NCI-H2227 (cell line): ENCODE measurements around the gene HIPK1.

ENCODE experiments used
- DNase-seq: peaks from one replicate; lab custom pipeline; 2025; ENCODE audit not compliant: unreplicated experiment; lab: John Stamatoyannopoulos, UW

The HIPK1 gene

GRCh38 chr1:113928941-113929749 lies at the start of gene HIPK1:
HIPK1 (plus strand) TSS chr1:113929324.
- peak; percentile 96 for DNase-seq

- no peak for DNase-seq
Measured at GRCh38 chr1:113879739-113880038, 49.4 kb upstream of the HIPK1 start.

- no peak for DNase-seq
Measured at GRCh38 chr1:113881661-113882060, 47.5 kb upstream of the HIPK1 start.

- no peak for DNase-seq
Measured at GRCh38 chr1:113886417-113887401, 42.4 kb upstream of the HIPK1 start.

- DNase-seq: no peak
Measured at GRCh38 chr1:113887402-113888175, 41.5 kb upstream of the HIPK1 start, which contains the start of gene BCL2L15. BCL2L15 (minus strand) TSS chr1:113887581; CDS start chr1:113887375, 206 bp downstream.

GRCh38 chr1:113890816-113891215 lies 38.3 kb upstream of the HIPK1 start:
- no peak for DNase-seq

- DNase-seq: no peak
Measured at GRCh38 chr1:113891631-113892220, 37.4 kb upstream of the HIPK1 start.

GRCh38 chr1:113893267-113893666 lies 35.9 kb upstream of the HIPK1 start:
- no peak for DNase-seq

GRCh38 chr1:113895098-113895497 lies 34.0 kb upstream of the HIPK1 start:
- DNase-seq: no peak

GRCh38 chr1:113895961-113896360 lies 33.2 kb upstream of the HIPK1 start:
- DNase-seq: no peak

GRCh38 chr1:113898241-113898814 lies 30.8 kb upstream of the HIPK1 start:
- no peak for DNase-seq

GRCh38 chr1:113899111-113899510 lies 30.0 kb upstream of the HIPK1 start:
- DNase-seq: no peak

- DNase-seq: no peak
Measured at GRCh38 chr1:113901191-113901590, 27.9 kb upstream of the HIPK1 start.

- peak; percentile 24 for DNase-seq
Measured at GRCh38 chr1:113903501-113904292, 25.4 kb upstream of the HIPK1 start.

- DNase-seq: peak; percentile 81
Measured at GRCh38 chr1:113904293-113904673, 24.8 kb upstream of the HIPK1 start.

- DNase-seq: peak; percentile 99
Measured at GRCh38 chr1:113904674-113905434, 24.3 kb upstream of the HIPK1 start, which contains the start of the genes AP4B1 and DCLRE1B. AP4B1 (minus strand) TSS chr1:113904799; CDS start chr1:113904717, 82 bp downstream. DCLRE1B (plus strand) TSS chr1:113905326; CDS start chr1:113905587, 261 bp downstream.

- peak; percentile 64 for DNase-seq
Measured at GRCh38 chr1:113905435-113905861, 23.7 kb upstream of the HIPK1 start.

- DNase-seq: no peak
Measured at GRCh38 chr1:113912594-113913311, 16.4 kb upstream of the HIPK1 start.
